IPS-NIHi11 (cell line): ENCODE measurements around the gene PSTK.

Experiments
- DNase-seq: peaks from one replicate; pipeline ENCODE4 v3.0.0; 2012; ENCODE audit warnings: mixed read lengths, low spot score

PSTK gene

GRCh38 chr10:122980209-122981065 is at the start of gene PSTK:
Gene PSTK, plus strand, starts transcription at chr10:122980401. Its CDS starts 79 bp downstream, at chr10:122980480.
- peak; percentile 96 for DNase-seq

- DNase-seq = no peak
Measured at GRCh38 chr10:122931088-122931906, 48.9 kb upstream of the PSTK start.

GRCh38 chr10:122939133-122939855 is 40.9 kb upstream of the PSTK start:
- DNase-seq = no peak

- DNase-seq = no peak
Measured at GRCh38 chr10:122939856-122940543, 40.2 kb upstream of the PSTK start.

GRCh38 chr10:122949296-122949695 is 30.9 kb upstream of the PSTK start:
- DNase-seq = no peak

GRCh38 chr10:122953902-122954730 is 26.1 kb upstream of the PSTK start, which contains the start of gene C10orf88:
Gene C10orf88, minus strand, starts transcription at chr10:122954227. Its CDS starts 49 bp downstream, at chr10:122954178.
- DNase-seq = peak; percentile 98

GRCh38 chr10:122954731-122955050 is 25.5 kb upstream of the PSTK start:
- no peak for DNase-seq

- no peak for DNase-seq
Measured at GRCh38 chr10:122955892-122956291, 24.3 kb upstream of the PSTK start.

- DNase-seq = no peak
Measured at GRCh38 chr10:122957474-122957873, 22.7 kb upstream of the PSTK start.

GRCh38 chr10:122962405-122962804 is 17.8 kb upstream of the PSTK start:
- DNase-seq = no peak

- DNase-seq = no peak
Measured at GRCh38 chr10:122966879-122967278, 13.3 kb upstream of the PSTK start.

GRCh38 chr10:122968698-122969097 is 11.5 kb upstream of the PSTK start:
- DNase-seq = no peak

- no peak for DNase-seq
Measured at GRCh38 chr10:122974023-122974422, 6.2 kb upstream of the PSTK start.

GRCh38 chr10:122974543-122975064 is 5.6 kb upstream of the PSTK start:
- DNase-seq = no peak

- DNase-seq = peak; percentile 43
Measured at GRCh38 chr10:122981066-122981464, 864 bp downstream of the PSTK start.

- DNase-seq = no peak
Measured at GRCh38 chr10:122983898-122984297, 3.7 kb downstream of the PSTK start.

- DNase-seq = no peak
Measured at GRCh38 chr10:122984708-122985107, 4.5 kb downstream of the PSTK start.

- no peak for DNase-seq
Measured at GRCh38 chr10:122986335-122986734, 6.1 kb downstream of the PSTK start.

GRCh38 chr10:122988501-122988900 is 8.3 kb downstream of the PSTK start:
- DNase-seq = no peak

GRCh38 chr10:122990278-122990677 is 10.1 kb downstream of the PSTK start:
- DNase-seq = no peak
